CD4-positive, alpha-beta T cell (primary cell): ENCODE results near the gene SDK1. TPM values are rescaled to one million over a fixed set of nuclear protein-coding genes. Genes with fewer than 3 reads are reported as not detected.

ENCODE experiments used
- ATAC-seq: fragments of 200-7000 bp; cut with Tn5 transposase; one replicate; pipeline ENCODE4 v1.10.0; 2022; ENCODE audit warnings: mild to moderate bottlenecking; ENCODE audit not compliant: poor library complexity
- CTCF ChIA-PET: fragments of 350-600 bp; sonication (Branson Sonifier 250); formaldehyde crosslinking; loops from one replicate; lab custom pipeline; 2021; ENCODE audit warnings: antibody characterized with exemption, inconsistent platforms; lab: Charles Lee
- POLR2A ChIA-PET: fragments of 350-600 bp; sonication (Branson Sonifier 250); formaldehyde crosslinking; loops from one replicate; lab custom pipeline; 2021; ENCODE audit warnings: antibody characterized with exemption, inconsistent platforms; lab: Charles Lee
- DNase-seq, 14 experiments: peaks; one replicate each; pipeline ENCODE4 v3.0.0-alpha.2; 2013 to 2020; ENCODE audit warnings: mixed read lengths in 2 of 14
- H3K27ac ChIP-seq, 2 donors: one replicate each; pipeline versions ENCODE4 v1.5.1 to v1.7.0; 2013; ENCODE audit warnings: low read length in 2 of 2, low read depth in 1 of 2, mild to moderate bottlenecking in 1 of 2
- H3K27me3 ChIP-seq, 2 experiments: 1 replicate in 1 of 2; 2 replicates in 1 of 2; pipeline versions ENCODE4 v1.6.1 to v1.7.0; 2013; ENCODE audit warnings: low read length in 2 of 2, control low read depth in 1 of 2, mild to moderate bottlenecking in 1 of 2, moderate library complexity in 1 of 2; ENCODE audit not compliant: insufficient read depth in 2 of 2, control insufficient read depth in 1 of 2
- H3K36me3 ChIP-seq: one replicate; pipeline ENCODE4 v1.6.1; 2013; ENCODE audit warnings: low read length, control low read depth; ENCODE audit not compliant: insufficient read depth
- H3K4me1 ChIP-seq: one replicate; pipeline ENCODE4 v1.6.1; 2013; ENCODE audit warnings: low read length, control low read depth; ENCODE audit not compliant: insufficient read depth
- H3K4me3 ChIP-seq: one replicate; pipeline ENCODE4 v1.5.1; 2013; ENCODE audit warnings: mild to moderate bottlenecking, low read length, moderate library complexity
- H3K9me3 ChIP-seq, 2 experiments: 1 replicate in 1 of 2; 2 replicates in 1 of 2; pipeline versions ENCODE4 v1.6.1 to v1.7.0; 2013; ENCODE audit warnings: low read length in 2 of 2, mild to moderate bottlenecking in 2 of 2, control low read depth in 1 of 2, moderate library complexity in 1 of 2; ENCODE audit not compliant: control insufficient read depth in 1 of 2, insufficient read depth in 1 of 2
- H3K27ac Mint-ChIP-seq: one replicate; pipeline ENCODE4 v1.8.0; 2020; ENCODE audit warnings: mixed read lengths
- H3K27me3 Mint-ChIP-seq: one replicate; pipeline ENCODE4 v1.8.0; 2021; ENCODE audit warnings: mixed read lengths
- H3K36me3 Mint-ChIP-seq: one replicate; pipeline ENCODE4 v1.8.0; 2021; ENCODE audit warnings: low read depth, mixed read lengths
- H3K4me1 Mint-ChIP-seq: one replicate; pipeline ENCODE4 v1.8.0; 2021; ENCODE audit warnings: low read depth, mixed read lengths
- H3K4me3 Mint-ChIP-seq: one replicate; pipeline ENCODE4 v1.8.0; 2020; ENCODE audit warnings: mild to moderate bottlenecking, mixed read lengths
- H3K9me3 Mint-ChIP-seq: one replicate; pipeline ENCODE4 v1.8.0; 2020; ENCODE audit warnings: mixed read lengths
- CTCF ChIP-seq: fragments of 200-600 bp; IDR thresholded peaks from one replicate; pipeline ENCODE4 v1.8.0; 2022; ENCODE audit warnings: antibody characterized with exemption, mild to moderate bottlenecking
- intact Hi-C, 2 experiments: fragments of 100-400 bp; cut with DNase I in 1 of 2; cut with micrococcal nuclease in 1 of 2; formaldehyde crosslinking; loops; one replicate each; pipeline versions ENCODE4 v1.15.1 to v1.9.0; 2023 to 2025; cut with DNase I, micrococcal nuclease
- total RNA-seq, 174 experiments: library from RNA in 2 of 174; stranded (reverse) in 2 of 174; gene quantifications; one replicate each; pipeline ENCODE4 v1.2.3 and lab custom pipeline; 2021 to 2026

SDK1 gene
- total RNA-seq, 2 experiments from 2014 or later, result 1.1 to 1.3 TPM

- Mint-ChIP-seq H3K27me3 (no peaks in the 10 kb centered on the region), H3K27ac (no peak overlapping the region), H3K9me3 (no peaks in the 10 kb centered on the region)
These were observed 26.6 kb downstream of the SDK1 start for GRCh38 chr7:3327655-3328054.

GRCh38 chr7:3332308-3332707 lies 31.3 kb downstream of the SDK1 start:
- intact Hi-C loops, result no loop called here
- Mint-ChIP-seq H3K27ac (no peak overlapping the region), H3K27me3 (peaks cover 23% of the 10 kb centered on the region), H3K36me3 (no peaks in the 10 kb centered on the region), H3K4me1 (no peaks in the 10 kb centered on the region), H3K4me3 (no peak overlapping the region), H3K9me3 (no peaks in the 10 kb centered on the region)
- DNase-seq (no peak), ATAC-seq (no peak)
- H3K4me1 ChIP-seq, result no peaks in the 10 kb centered on the region
- H3K36me3 ChIP-seq, result no peaks in the 10 kb centered on the region
- no peak overlapping the region for H3K27ac ChIP-seq
- no peak for TF ChIP-seq CTCF
- ChIA-PET POLR2A (no interaction called here), CTCF (no interaction called here)
- H3K9me3 ChIP-seq, result no peaks in the 10 kb centered on the region
- peaks cover 0 to 15% of the 10 kb centered on the region in 2 experiments for H3K27me3 ChIP-seq
- H3K4me3 ChIP-seq, result no peak overlapping the region

More at GRCh38 chr7:3327655-3328054, 26.6 kb downstream of the SDK1 start:
- Histone ChIP-seq H3K4me1 (no peaks in the 10 kb centered on the region), H3K27me3 (no peaks in the 10 kb centered on the region), H3K4me3 (no peak overlapping the region), H3K36me3 (no peaks in the 10 kb centered on the region), H3K9me3 (no peaks in the 10 kb centered on the region), H3K27ac (no peak overlapping the region)
- no peak for TF ChIP-seq CTCF
- CTCF ChIA-PET, result no interaction called here
- no peak overlapping the region for H3K4me3 Mint-ChIP-seq
- DNase-seq, result no peak
- POLR2A ChIA-PET, result no interaction called here
- ATAC-seq, result no peak
- no peaks in the 10 kb centered on the region for H3K4me1 Mint-ChIP-seq
- no peaks in the 10 kb centered on the region for H3K36me3 Mint-ChIP-seq
- intact Hi-C loops, result no loop called here

- no peaks in the 10 kb centered on the region for H3K36me3 Mint-ChIP-seq
- no peak for DNase-seq
- no peaks in the 10 kb centered on the region for H3K4me1 ChIP-seq
- intact Hi-C loops, result no loop called here
- no peaks in the 10 kb centered on the region for H3K36me3 ChIP-seq
- TF ChIP-seq CTCF, result no peak
- peaks cover 23% of the 10 kb centered on the region for H3K27me3 Mint-ChIP-seq
- H3K27ac ChIP-seq, result no peak overlapping the region
- H3K27ac Mint-ChIP-seq, result no peak overlapping the region
- CTCF ChIA-PET, result interaction anchor here (0.8 kb wide), 1 partner anchor 20 kb away, joined by 3 read pairs; no protein-coding TSS in a partner anchor
- H3K9me3 ChIP-seq, result no peaks in the 10 kb centered on the region
- peaks cover 0 to 15% of the 10 kb centered on the region in 2 experiments for H3K27me3 ChIP-seq
- POLR2A ChIA-PET, result no interaction called here
- no peaks in the 10 kb centered on the region for H3K9me3 Mint-ChIP-seq
- no peak overlapping the region for H3K4me3 ChIP-seq
- no peak for ATAC-seq
- H3K4me3 Mint-ChIP-seq, result no peak overlapping the region
- no peaks in the 10 kb centered on the region for H3K4me1 Mint-ChIP-seq
These were observed 32.8 kb downstream of the SDK1 start for GRCh38 chr7:3333861-3334260.
